ENCODE data around the gene POLR1A. TPM values are rescaled to one million over a fixed set of nuclear protein-coding genes. Genes with fewer than 3 reads are reported as not detected.

POLR1A gene
- total RNA-seq, 4 donors from 2014 or later, result 11.1 to 17.6 (median 13.3) TPM

DNA sequence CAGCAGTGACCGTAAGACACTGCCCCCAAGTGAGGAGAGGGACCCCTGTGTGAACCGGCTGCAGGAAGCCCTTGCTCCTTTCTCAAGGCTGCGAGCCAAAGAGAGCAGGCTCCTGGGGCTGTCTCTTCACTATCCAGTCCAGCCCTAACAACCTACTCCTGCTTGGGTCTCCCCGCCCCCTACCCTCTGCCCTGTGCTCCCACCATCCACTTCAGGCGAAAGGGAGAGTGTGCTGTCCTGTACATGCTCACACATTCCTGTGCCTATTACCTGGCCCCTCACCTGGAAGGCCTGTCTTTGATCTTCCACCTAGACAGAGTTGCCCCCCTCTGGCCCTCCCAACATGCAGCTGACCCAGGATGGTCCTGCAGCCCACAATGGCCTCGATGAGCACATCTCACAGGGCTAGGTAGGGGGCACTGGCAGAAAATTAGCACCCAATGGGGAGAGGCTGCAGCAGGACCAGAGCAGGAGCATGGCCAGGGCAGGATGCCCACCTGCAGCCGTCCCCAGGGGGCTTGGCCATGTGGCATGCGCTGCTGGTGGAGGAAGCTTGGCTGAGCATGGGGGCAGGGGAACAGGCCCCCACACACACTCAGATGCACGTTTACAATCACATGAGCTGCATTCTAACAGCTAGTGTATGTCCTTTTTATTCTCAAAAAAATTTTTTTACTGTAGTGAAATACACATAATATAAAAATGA lies 93.5 kb downstream of the POLR1A start:
- 77 to 100% methylated on average over 1 to 9 of the region's 9 CpGs for WGBS, 2 donors (ENCODE audit: low coverage in 1 of 2)
- in situ Hi-C loops (cut with MboI; ENCODE audit: low pct_ligation_motif_present in 1 of 4, low pct_unique_long_range_greater_than_20kb in 1 of 4, low sequenced_read_pairs in 3 of 4), result no loop called here
- Histone ChIP-seq H3K27me3 (no peaks in the 10 kb centered on the region), H3K9me3 (peaks cover 4 to 6% of the 10 kb centered on the region in 2 donors), H3K27ac (no peak overlapping the region), H3K4me1 (peaks cover 0 to 8% (median 5%) of the 10 kb centered on the region in 4 donors), H3K36me3 (no peaks in the 10 kb centered on the region), H3K4me3 (no peak overlapping the region)
- no peak for DNase-seq
- intact Hi-C loops (cut with DNase I; ENCODE audit: low total_unique reads), result no loop called here
- TF ChIP-seq POLR2A (IDR thresholded peaks at IDR 0.05) (no peak), EP300 (IDR thresholded peaks at IDR 0.05; ENCODE audit: low read depth) (no peak), CTCF (IDR thresholded peaks at IDR 0.05) (no peak), POLR2AphosphoS5 (IDR thresholded peaks at IDR 0.05) (no peak)

DNA sequence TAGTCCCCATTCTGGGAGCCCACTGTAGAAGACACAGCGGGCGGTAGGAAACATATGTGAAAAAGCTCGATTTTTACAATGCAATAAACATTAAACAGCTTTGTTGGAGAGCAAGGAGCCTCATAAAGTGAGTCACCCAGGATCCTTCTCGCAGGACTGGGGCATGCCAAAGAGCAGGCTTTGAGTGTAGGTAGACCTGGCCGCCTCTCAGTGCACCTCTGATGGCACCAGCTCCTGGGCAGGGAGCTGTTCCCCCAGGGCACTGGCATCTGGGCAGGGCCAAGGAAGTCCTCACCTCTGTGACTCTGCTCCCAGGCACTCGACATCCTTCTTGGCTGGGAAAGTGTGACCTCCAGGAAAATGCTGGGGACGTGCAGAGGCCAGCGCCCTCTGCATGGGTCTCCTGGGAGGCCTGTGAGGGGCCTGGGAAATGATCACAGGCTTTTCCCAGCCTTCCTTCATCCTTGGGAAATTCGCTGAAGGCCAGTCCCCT lies 94.2 kb downstream of the POLR1A start:
- no peaks in the 10 kb centered on the region for H3K27me3 ChIP-seq
- peak; percentile 60 for DNase-seq
- no peak overlapping the region for H3K27ac ChIP-seq
- intact Hi-C loops (cut with DNase I; ENCODE audit: low total_unique reads), result no loop called here
- in situ Hi-C loops (cut with MboI; ENCODE audit: low pct_ligation_motif_present in 1 of 4, low pct_unique_long_range_greater_than_20kb in 1 of 4, low sequenced_read_pairs in 3 of 4), result no loop called here
- TF ChIP-seq POLR2AphosphoS5 (IDR thresholded peaks at IDR 0.05), result no peak
- no peak for TF ChIP-seq EP300 (IDR thresholded peaks at IDR 0.05; ENCODE audit: low read depth)
- peaks cover 4 to 10% of the 10 kb centered on the region in 2 donors for H3K9me3 ChIP-seq
- no peak overlapping the region for H3K4me3 ChIP-seq
- no peaks in the 10 kb centered on the region for H3K36me3 ChIP-seq
- WGBS, 2 donors (ENCODE audit: low coverage in 1 of 2), result 70% methylated on average over 9 of the region's 9 CpGs; no CpG with 5 or more reads in 1 of the 2 donors
- H3K4me1 ChIP-seq, result peaks cover 0 to 4% (median 0%) of the 10 kb centered on the region in 4 donors

DNA sequence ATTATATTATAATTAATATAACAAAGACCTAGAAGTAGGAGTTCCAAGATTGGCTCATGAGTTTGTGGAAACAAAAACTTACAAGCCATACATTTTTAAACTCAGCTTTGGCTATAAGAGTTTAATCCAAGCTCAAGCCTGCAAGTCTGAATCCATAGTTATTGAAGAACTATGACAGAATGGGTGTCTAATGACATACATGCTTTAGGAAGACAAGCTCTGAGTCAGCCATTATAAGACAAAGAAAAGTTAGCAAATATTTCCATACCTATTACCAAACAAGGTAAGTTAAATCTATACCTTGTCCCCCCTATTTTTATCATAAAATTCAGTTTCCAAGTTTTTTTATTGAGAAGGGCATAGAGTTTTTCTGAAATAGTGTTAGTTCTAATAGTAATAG lies 95.6 kb downstream of the POLR1A start:
- intact Hi-C loops (cut with DNase I; ENCODE audit: low total_unique reads) (no loop called here), in situ Hi-C loops (cut with MboI; ENCODE audit: low pct_ligation_motif_present in 1 of 4, low pct_unique_long_range_greater_than_20kb in 1 of 4, low sequenced_read_pairs in 3 of 4) (no loop called here)
- no peak overlapping the region for H3K27ac ChIP-seq
- no peak for DNase-seq
- H3K36me3 ChIP-seq, result no peaks in the 10 kb centered on the region
- no peaks in the 10 kb centered on the region for H3K27me3 ChIP-seq
- TF ChIP-seq CTCF (IDR thresholded peaks at IDR 0.05), result no peak
- no peak for TF ChIP-seq POLR2AphosphoS5 (IDR thresholded peaks at IDR 0.05)
- no peak for TF ChIP-seq EP300 (IDR thresholded peaks at IDR 0.05; ENCODE audit: low read depth)
- no peak for TF ChIP-seq POLR2A (IDR thresholded peaks at IDR 0.05)
- peaks cover 4 to 12% of the 10 kb centered on the region in 2 donors for H3K9me3 ChIP-seq
- H3K4me1 ChIP-seq, result peaks cover 0 to 4% (median 0%) of the 10 kb centered on the region in 4 donors
- H3K4me3 ChIP-seq, result no peak overlapping the region

- in situ Hi-C loops (cut with MboI; ENCODE audit: low pct_ligation_motif_present in 1 of 4, low pct_unique_long_range_greater_than_20kb in 1 of 4, low sequenced_read_pairs in 3 of 4), result no loop called here
- DNase-seq, result no peak
- Histone ChIP-seq H3K4me1 (peaks cover 0 to 4% (median 0%) of the 10 kb centered on the region in 4 donors), H3K27ac (no peak overlapping the region), H3K36me3 (no peaks in the 10 kb centered on the region), H3K27me3 (no peaks in the 10 kb centered on the region), H3K9me3 (peaks cover 0 to 6% of the 10 kb centered on the region in 2 donors), H3K4me3 (no peak overlapping the region)
- TF ChIP-seq CTCF (IDR thresholded peaks at IDR 0.05) (no peak), POLR2AphosphoS5 (IDR thresholded peaks at IDR 0.05) (no peak), POLR2A (IDR thresholded peaks at IDR 0.05) (no peak), EP300 (IDR thresholded peaks at IDR 0.05; ENCODE audit: low read depth) (no peak)
- intact Hi-C loops (cut with DNase I; ENCODE audit: low total_unique reads), result no loop called here
- 74 to 85% methylated on average over 2 of the region's 2 CpGs for WGBS, 2 donors (ENCODE audit: low coverage in 1 of 2)
Measured at GRCh38 chr2:86006524-86006923, 99.2 kb downstream of the POLR1A start.
